Osteocyte (in vitro differentiated cells): Measurements from ENCODE around the gene SGCG. TPM values are rescaled to one million over a fixed set of nuclear protein-coding genes. Genes with fewer than 3 reads are reported as not detected.

Source experiments
- DNase-seq: peaks from one replicate; pipeline ENCODE4 v3.0.0; 2021; ENCODE audit warnings: mixed read lengths; ENCODE audit not compliant: unreplicated experiment; ENCODE audit errors: extremely low spot score
- H3K27ac Mint-ChIP-seq: one replicate; pipeline ENCODE4 v1.8.0; 2021; ENCODE audit warnings: mild to moderate bottlenecking, mixed read lengths; ENCODE audit not compliant: unreplicated experiment
- H3K27me3 Mint-ChIP-seq: one replicate; pipeline ENCODE4 v1.8.0; 2021; ENCODE audit warnings: mixed read lengths; ENCODE audit not compliant: unreplicated experiment
- H3K36me3 Mint-ChIP-seq: one replicate; pipeline ENCODE4 v1.8.0; 2021; ENCODE audit warnings: mixed read lengths; ENCODE audit not compliant: unreplicated experiment
- H3K4me1 Mint-ChIP-seq: one replicate; pipeline ENCODE4 v1.8.0; 2021; ENCODE audit warnings: mixed read lengths; ENCODE audit not compliant: unreplicated experiment
- H3K4me3 Mint-ChIP-seq: one replicate; pipeline ENCODE4 v1.8.0; 2021; ENCODE audit warnings: mild to moderate bottlenecking, moderate library complexity, mixed read lengths; ENCODE audit not compliant: unreplicated experiment
- H3K9me3 Mint-ChIP-seq: one replicate; pipeline ENCODE4 v1.8.0; 2021; ENCODE audit warnings: mixed read lengths; ENCODE audit not compliant: unreplicated experiment
- CTCF ChIP-seq: fragments of 200-600 bp; sonication (generic); IDR thresholded peaks from 2 replicates; pipeline ENCODE4 v1.5.0; 2021; ENCODE audit warnings: antibody characterized with exemption, mild to moderate bottlenecking, moderate library complexity
- total RNA-seq: library from RNA; stranded (reverse); gene quantifications from 2 replicates; pipeline ENCODE4 v1.2.1, GENCODE V29; 2021

Gene SGCG
- total RNA-seq, 1 donor from 2014 or later = 0.70 TPM

- Mint-ChIP-seq H3K4me3 (no peak overlapping the region), H3K4me1 (no peaks in the 10 kb centered on the region), H3K36me3 (no peaks in the 10 kb centered on the region), H3K27ac (no peak overlapping the region), H3K27me3 (no peaks in the 10 kb centered on the region), H3K9me3 (no peaks in the 10 kb centered on the region)
- DNase-seq = no peak
- TF ChIP-seq CTCF = no peak
Measured at GRCh38 chr13:23254506-23254905, 73.7 kb downstream of the SGCG start.

DNA sequence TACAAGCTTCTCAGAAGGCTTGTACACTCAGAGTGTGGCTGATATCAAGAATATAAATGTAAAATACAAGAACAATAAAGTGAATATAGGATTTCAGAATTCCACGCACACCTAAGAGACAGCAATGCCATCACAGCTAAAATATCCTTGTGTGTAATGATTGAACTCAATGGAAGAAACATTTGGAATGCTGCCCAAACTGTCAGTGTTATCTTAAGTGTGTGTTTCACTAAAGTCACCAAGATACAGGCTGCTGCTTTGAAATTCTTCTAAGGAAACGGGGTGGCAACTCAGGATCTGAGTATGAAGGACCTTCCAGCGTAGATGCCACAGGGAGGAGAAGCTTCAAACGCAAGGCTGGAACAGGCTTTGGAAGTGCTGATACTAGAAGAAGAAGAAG is 86.8 kb downstream of the SGCG start:
- no peak for DNase-seq
- Mint-ChIP-seq H3K27ac (no peak overlapping the region), H3K4me1 (no peaks in the 10 kb centered on the region), H3K27me3 (no peaks in the 10 kb centered on the region), H3K4me3 (no peak overlapping the region), H3K36me3 (no peaks in the 10 kb centered on the region), H3K9me3 (peaks cover 4% of the 10 kb centered on the region)
- TF ChIP-seq CTCF = no peak

- Mint-ChIP-seq H3K9me3 (no peaks in the 10 kb centered on the region), H3K27me3 (no peaks in the 10 kb centered on the region), H3K36me3 (no peaks in the 10 kb centered on the region), H3K27ac (no peak overlapping the region), H3K4me1 (no peaks in the 10 kb centered on the region), H3K4me3 (no peak overlapping the region)
- no peak for DNase-seq
- TF ChIP-seq CTCF = no peak
Measured at GRCh38 chr13:23268441-23268840, 87.7 kb downstream of the SGCG start.

DNA sequence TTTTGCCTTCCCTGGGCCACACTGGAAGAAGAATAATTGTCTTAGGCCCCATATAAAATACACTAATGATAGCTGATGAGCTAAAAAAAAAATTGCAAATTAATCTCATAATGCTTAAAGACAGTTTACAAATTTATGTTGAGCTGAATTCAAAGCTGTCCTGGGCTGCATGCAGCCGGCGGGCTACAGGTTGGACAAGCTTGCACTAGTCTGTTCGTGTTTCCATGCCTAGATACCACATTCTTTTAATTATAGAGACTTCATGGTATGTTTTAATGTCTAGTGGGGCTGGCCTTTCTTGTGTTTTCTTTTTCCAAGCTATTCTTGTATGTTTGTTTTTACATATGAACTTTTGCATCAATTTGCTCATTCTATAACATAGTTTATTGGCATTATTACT is 90.6 kb downstream of the SGCG start:
- no peak for TF ChIP-seq CTCF

GRCh38 chr13:23273498-23273897 is 92.7 kb downstream of the SGCG start:
- no peak for TF ChIP-seq CTCF
- Mint-ChIP-seq H3K4me1 (no peaks in the 10 kb centered on the region), H3K27me3 (no peaks in the 10 kb centered on the region), H3K27ac (no peak overlapping the region), H3K36me3 (no peaks in the 10 kb centered on the region), H3K9me3 (no peaks in the 10 kb centered on the region), H3K4me3 (no peak overlapping the region)
- no peak for DNase-seq

More for the DNA sequence above, 90.6 kb downstream of the SGCG start:
- Mint-ChIP-seq H3K9me3 (no peaks in the 10 kb centered on the region), H3K36me3 (no peaks in the 10 kb centered on the region), H3K27me3 (no peaks in the 10 kb centered on the region), H3K4me3 (no peak overlapping the region), H3K27ac (no peak overlapping the region), H3K4me1 (no peaks in the 10 kb centered on the region)
- no peak for DNase-seq
